LNCaP clone FGC (cell line): ENCODE results near the gene AKAP7.

Experiments
- DNase-seq: peaks from one replicate; pipeline ENCODE4 v3.0.0-alpha.2; 2011; ENCODE audit warnings: low read depth
- H3K4me3 ChIP-seq: 2 replicates; pipeline ENCODE4 v1.5.1; 2011; ENCODE audit warnings: mild to moderate bottlenecking, low read depth, low read length, control low read depth
- CTCF ChIP-seq: IDR thresholded peaks from 2 replicates; pipeline ENCODE4 v1.5.1; 2012; ENCODE audit warnings: mild to moderate bottlenecking; ENCODE audit not compliant: control insufficient read depth, insufficient read depth; ENCODE audit errors: extremely low read depth

The AKAP7 gene

GRCh38 chr6:131122516-131122915 is 12.8 kb upstream of the AKAP7 start:
- H3K4me3 ChIP-seq, result no peak overlapping the region
- no peak for DNase-seq
- TF ChIP-seq CTCF, result no peak

GRCh38 chr6:131124336-131125071 is 10.8 kb upstream of the AKAP7 start:
- no peak overlapping the region for H3K4me3 ChIP-seq

GRCh38 chr6:131125431-131125830 is 9.8 kb upstream of the AKAP7 start:
- no peak for TF ChIP-seq CTCF
- DNase-seq, result no peak

More at GRCh38 chr6:131124336-131125071, 10.8 kb upstream of the AKAP7 start:
- TF ChIP-seq CTCF, result no peak
- DNase-seq, result no peak

GRCh38 chr6:131129689-131130553 is 5.3 kb upstream of the AKAP7 start:
- H3K4me3 ChIP-seq, result no peak overlapping the region
- no peak for TF ChIP-seq CTCF
- no peak for DNase-seq

More at GRCh38 chr6:131125431-131125830, 9.8 kb upstream of the AKAP7 start:
- no peak overlapping the region for H3K4me3 ChIP-seq

- no peak for DNase-seq
- TF ChIP-seq CTCF, result no peak
Measured at GRCh38 chr6:131130554-131130940, 4.7 kb upstream of the AKAP7 start.

GRCh38 chr6:131132360-131132759 is 2.9 kb upstream of the AKAP7 start:
- H3K4me3 ChIP-seq, result no peak overlapping the region
- TF ChIP-seq CTCF, result no peak
- no peak for DNase-seq

More at GRCh38 chr6:131130554-131130940, 4.7 kb upstream of the AKAP7 start:
- H3K4me3 ChIP-seq, result no peak overlapping the region
